CD4-positive, CD25-positive, alpha-beta regulatory T cell (primary cell): Measurements from ENCODE around the gene RPP25. TPM values are rescaled to one million over a fixed set of nuclear protein-coding genes. Genes with fewer than 3 reads are reported as not detected.

ENCODE experiments used
- ATAC-seq, 2 donors: fragments of 150-1000 bp; cut with Tn5 transposase; one replicate each; pipeline ENCODE4 v1.10.0; 2021; ENCODE audit warnings: low read depth in 2 of 2, moderate number of reproducible peaks in 2 of 2, moderate library complexity in 1 of 2
- DNase-seq, 3 donors: peaks; one replicate each; pipeline versions ENCODE4 v3.0.0 to v3.0.0-alpha.2; 2012 to 2022; ENCODE audit warnings: mixed read lengths in 1 of 3
- H3K27ac ChIP-seq: one replicate; pipeline ENCODE4 v1.7.0; 2013; ENCODE audit warnings: mild to moderate bottlenecking, low read length; ENCODE audit not compliant: insufficient read depth, poor library complexity, severe bottlenecking
- H3K27me3 ChIP-seq: one replicate; pipeline ENCODE4 v1.7.0; 2013; ENCODE audit warnings: low read length; ENCODE audit not compliant: control insufficient read depth, insufficient read depth
- H3K36me3 ChIP-seq: one replicate; pipeline ENCODE4 v1.7.0; 2013; ENCODE audit warnings: mild to moderate bottlenecking, low read length, moderate library complexity; ENCODE audit not compliant: control insufficient read depth, insufficient read depth
- H3K4me1 ChIP-seq: 2 replicates; pipeline ENCODE4 v1.7.0; 2013; ENCODE audit warnings: mild to moderate bottlenecking, low read length; ENCODE audit not compliant: insufficient read depth, control insufficient read depth, poor library complexity, severe bottlenecking
- H3K4me3 ChIP-seq: one replicate; pipeline ENCODE4 v1.7.0; 2013; ENCODE audit warnings: low read depth, mild to moderate bottlenecking, low read length, moderate library complexity
- H3K9me3 ChIP-seq, 2 experiments: 1 replicate in 1 of 2; 2 replicates in 1 of 2; pipeline ENCODE4 v1.7.0; 2013; ENCODE audit warnings: low read length in 2 of 2, mild to moderate bottlenecking in 1 of 2, moderate library complexity in 1 of 2; ENCODE audit not compliant: control insufficient read depth in 2 of 2
- H3K27ac Mint-ChIP-seq, 3 donors: one replicate each; pipeline ENCODE4 v1.8.0; 2020 to 2022; ENCODE audit warnings: mild to moderate bottlenecking in 3 of 3, mixed read lengths in 3 of 3, moderate library complexity in 2 of 3
- H3K27me3 Mint-ChIP-seq: one replicate; pipeline ENCODE4 v1.8.0; 2022; ENCODE audit warnings: mild to moderate bottlenecking, mixed read lengths
- H3K36me3 Mint-ChIP-seq: one replicate; pipeline ENCODE4 v1.8.0; 2020; ENCODE audit warnings: mixed read lengths
- H3K4me1 Mint-ChIP-seq, 4 donors: one replicate each; pipeline ENCODE4 v1.8.0; 2020 to 2022; ENCODE audit warnings: mixed read lengths in 4 of 4, mild to moderate bottlenecking in 1 of 4
- H3K4me3 Mint-ChIP-seq, 4 donors: one replicate each; pipeline ENCODE4 v1.8.0; 2020 to 2022; ENCODE audit warnings: mild to moderate bottlenecking in 4 of 4, mixed read lengths in 4 of 4, moderate library complexity in 3 of 4
- H3K9me3 Mint-ChIP-seq, 7 donors: one replicate each; pipeline ENCODE4 v1.8.0; 2020 to 2022; ENCODE audit warnings: mixed read lengths in 7 of 7, mild to moderate bottlenecking in 3 of 7, moderate library complexity in 2 of 7
- polyA plus RNA-seq, 4 donors: library from polyadenylated mRNA; unstranded; fragments of 300-500 nt; fragmentation: Illumina TruSeq; gene quantifications; one replicate each; pipeline ENCODE4 v1.2.3, GENCODE V29; 2021
- total RNA-seq: library from RNA; stranded (reverse); gene quantifications from one replicate; pipeline ENCODE4 v1.2.3, GENCODE V29; 2022

RPP25 gene
- total and polyA plus RNA-seq, 5 donors from 2014 or later: 0.54 to 4.6 (median 2.1) TPM

DNA sequence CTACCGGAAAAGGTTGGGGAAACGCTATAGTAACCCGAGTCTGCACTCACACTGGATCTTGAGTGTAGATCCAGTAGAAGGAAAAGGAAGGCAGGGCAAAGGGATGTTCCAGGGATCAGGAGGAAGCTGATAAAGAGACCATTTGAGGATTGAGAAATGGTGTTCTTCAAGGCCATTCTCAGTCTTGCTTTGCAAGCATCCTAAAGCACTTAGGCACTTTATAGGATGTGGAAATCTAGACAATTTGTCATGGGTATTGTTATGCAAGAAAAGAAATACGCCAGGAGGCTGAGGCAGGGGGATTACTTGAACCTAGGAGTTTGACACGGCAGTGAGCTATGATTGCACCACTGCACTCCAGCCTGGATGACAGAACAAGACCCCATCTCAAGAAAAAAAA lies 25.6 kb upstream of the RPP25 start:
- Histone ChIP-seq H3K27ac (no peak overlapping the region), H3K27me3 (no peaks in the 10 kb centered on the region), H3K4me3 (no peak overlapping the region), H3K36me3 (no peaks in the 10 kb centered on the region), H3K4me1 (no peaks in the 10 kb centered on the region), H3K9me3 (no peaks in the 10 kb centered on the region)
- H3K27ac Mint-ChIP-seq: no peak overlapping the region
- ATAC-seq (no peak), DNase-seq (no peak)
- peaks cover 4% of the 10 kb centered on the region for H3K27me3 Mint-ChIP-seq
- peak overlapping the region in 1 of 4 donors; percentile 49 for H3K4me3 Mint-ChIP-seq
- peaks cover 0 to 1% (median 0%) of the 10 kb centered on the region in 7 donors for H3K9me3 Mint-ChIP-seq
- H3K36me3 Mint-ChIP-seq: no peaks in the 10 kb centered on the region
- peaks cover 0 to 8% (median 3%) of the 10 kb centered on the region in 4 donors for H3K4me1 Mint-ChIP-seq

DNA sequence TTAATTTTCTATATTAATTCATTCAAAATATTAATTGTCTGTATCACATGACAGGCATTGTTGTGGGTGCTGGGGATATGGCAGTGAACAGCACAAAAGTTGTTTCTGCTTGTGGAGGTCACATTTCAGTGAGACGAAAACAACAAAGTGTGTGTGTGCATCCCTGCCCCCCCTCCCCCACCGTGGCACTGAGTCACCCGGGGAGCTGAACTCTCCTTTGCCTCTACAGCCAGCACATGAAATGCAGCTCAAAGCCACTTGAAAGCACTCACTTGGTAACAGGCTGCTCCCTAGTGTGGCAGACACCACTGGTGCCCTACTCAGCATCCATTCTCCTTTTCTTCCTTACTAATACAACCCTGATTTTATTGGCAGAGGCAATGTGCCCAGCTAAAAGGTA lies 21.9 kb upstream of the RPP25 start:
- H3K27me3 ChIP-seq: no peaks in the 10 kb centered on the region
- DNase-seq (peak in 1 of 3 donors; percentile 63), ATAC-seq (peak; percentile 53 to 64)
- Mint-ChIP-seq H3K4me1 (peaks cover 0 to 6% (median under 1%) of the 10 kb centered on the region in 4 donors), H3K27me3 (peaks cover 9% of the 10 kb centered on the region), H3K36me3 (no peaks in the 10 kb centered on the region), H3K27ac (no peak overlapping the region), H3K9me3 (peaks cover 0 to 2% (median 0%) of the 10 kb centered on the region in 7 donors), H3K4me3 (no peak overlapping the region)
- no peaks in the 10 kb centered on the region for H3K4me1 ChIP-seq
- no peak overlapping the region for H3K27ac ChIP-seq
- H3K4me3 ChIP-seq: no peak overlapping the region
- H3K9me3 ChIP-seq: no peaks in the 10 kb centered on the region
- no peaks in the 10 kb centered on the region for H3K36me3 ChIP-seq

DNA sequence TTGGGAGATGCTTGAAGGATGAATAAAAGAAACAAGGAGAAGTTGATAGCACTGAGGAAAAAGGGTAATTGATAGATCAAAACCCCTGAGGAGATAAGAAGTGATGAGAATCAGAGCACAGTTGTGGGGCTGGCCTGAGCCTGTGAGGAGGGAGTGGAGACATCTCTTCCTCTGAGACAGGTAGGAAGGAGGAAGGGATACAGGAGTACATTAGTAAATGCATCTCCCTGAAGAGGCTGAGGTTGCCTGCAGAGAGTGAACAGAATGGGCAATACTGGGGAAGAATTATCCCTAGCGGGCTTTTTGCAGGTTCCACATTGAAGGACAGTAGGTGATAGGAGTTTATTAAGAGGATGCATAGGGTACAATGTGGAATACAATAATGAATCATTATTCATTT lies 21.5 kb upstream of the RPP25 start:
- H3K36me3 ChIP-seq: no peaks in the 10 kb centered on the region
- Mint-ChIP-seq H3K27ac (no peak overlapping the region), H3K4me3 (no peak overlapping the region), H3K9me3 (peaks cover 0 to 2% (median 0%) of the 10 kb centered on the region in 7 donors), H3K4me1 (peaks cover 0 to 6% (median 0%) of the 10 kb centered on the region in 4 donors), H3K36me3 (no peaks in the 10 kb centered on the region), H3K27me3 (peaks cover 9% of the 10 kb centered on the region)
- H3K27me3 ChIP-seq: no peaks in the 10 kb centered on the region
- no peak overlapping the region for H3K27ac ChIP-seq
- no peak for ATAC-seq
- no peaks in the 10 kb centered on the region for H3K9me3 ChIP-seq
- no peak for DNase-seq
- no peaks in the 10 kb centered on the region for H3K4me1 ChIP-seq
- H3K4me3 ChIP-seq: no peak overlapping the region

DNA sequence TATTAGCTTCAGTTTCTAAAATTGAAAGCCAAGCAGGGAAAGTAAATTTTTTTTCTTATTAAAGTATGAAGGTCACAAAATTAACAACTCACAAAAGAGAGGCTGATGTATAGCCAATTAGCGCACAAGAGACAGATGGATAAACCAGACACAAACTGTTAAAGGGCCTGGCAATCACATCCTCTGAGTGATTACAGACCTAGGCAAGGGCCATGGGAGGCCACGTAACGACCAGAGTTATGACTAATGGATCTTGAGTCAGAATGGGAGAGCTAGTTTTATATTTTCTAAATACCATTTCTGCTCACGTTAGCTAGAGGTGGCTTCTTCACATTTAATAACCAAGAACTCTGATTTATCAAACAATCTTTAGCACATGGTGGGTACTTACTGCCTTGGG lies 21.0 kb upstream of the RPP25 start:
- Histone ChIP-seq H3K27me3 (no peaks in the 10 kb centered on the region), H3K27ac (no peak overlapping the region), H3K4me1 (no peaks in the 10 kb centered on the region), H3K9me3 (no peaks in the 10 kb centered on the region), H3K4me3 (no peak overlapping the region), H3K36me3 (no peaks in the 10 kb centered on the region)
- ATAC-seq (no peak), DNase-seq (peak in 1 of 3 donors; percentile 46)
- no peak overlapping the region for H3K27ac Mint-ChIP-seq
- peaks cover 9% of the 10 kb centered on the region for H3K27me3 Mint-ChIP-seq
- H3K36me3 Mint-ChIP-seq: no peaks in the 10 kb centered on the region
- peaks cover 0 to 6% (median 0%) of the 10 kb centered on the region in 4 donors for H3K4me1 Mint-ChIP-seq
- peaks cover 0 to 2% (median 0%) of the 10 kb centered on the region in 7 donors for H3K9me3 Mint-ChIP-seq
- H3K4me3 Mint-ChIP-seq: no peak overlapping the region

DNA sequence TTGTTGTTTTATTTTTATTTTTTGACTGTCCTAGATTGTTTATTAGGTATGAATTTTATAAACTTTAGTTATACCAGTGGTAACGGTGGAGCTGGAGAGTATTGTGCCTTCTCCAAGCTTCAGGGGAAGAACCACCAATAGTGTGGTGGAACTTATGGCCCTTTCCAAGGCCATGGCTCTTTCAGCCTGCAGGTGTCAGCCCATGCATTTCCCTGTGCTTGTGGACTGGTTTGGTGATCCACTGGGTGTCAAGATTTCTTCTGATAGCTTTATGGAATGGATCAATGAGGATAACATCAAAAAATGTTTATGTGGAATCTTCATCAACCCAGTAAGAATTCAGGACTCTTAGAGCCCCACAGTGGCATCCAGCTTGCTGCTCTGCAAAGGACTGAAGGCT lies 19.6 kb upstream of the RPP25 start:
- ATAC-seq (no peak), DNase-seq (no peak)
- no peak overlapping the region for H3K4me3 Mint-ChIP-seq
- H3K36me3 Mint-ChIP-seq: no peaks in the 10 kb centered on the region
- H3K27ac Mint-ChIP-seq: no peak overlapping the region
- H3K9me3 Mint-ChIP-seq: peaks cover 0 to 2% (median 0%) of the 10 kb centered on the region in 7 donors
- Histone ChIP-seq H3K9me3 (no peaks in the 10 kb centered on the region), H3K36me3 (no peaks in the 10 kb centered on the region), H3K4me1 (no peaks in the 10 kb centered on the region), H3K4me3 (no peak overlapping the region), H3K27ac (no peak overlapping the region), H3K27me3 (no peaks in the 10 kb centered on the region)
- peaks cover 12% of the 10 kb centered on the region for H3K27me3 Mint-ChIP-seq
- peaks cover 0 to 6% (median 0%) of the 10 kb centered on the region in 4 donors for H3K4me1 Mint-ChIP-seq

DNA sequence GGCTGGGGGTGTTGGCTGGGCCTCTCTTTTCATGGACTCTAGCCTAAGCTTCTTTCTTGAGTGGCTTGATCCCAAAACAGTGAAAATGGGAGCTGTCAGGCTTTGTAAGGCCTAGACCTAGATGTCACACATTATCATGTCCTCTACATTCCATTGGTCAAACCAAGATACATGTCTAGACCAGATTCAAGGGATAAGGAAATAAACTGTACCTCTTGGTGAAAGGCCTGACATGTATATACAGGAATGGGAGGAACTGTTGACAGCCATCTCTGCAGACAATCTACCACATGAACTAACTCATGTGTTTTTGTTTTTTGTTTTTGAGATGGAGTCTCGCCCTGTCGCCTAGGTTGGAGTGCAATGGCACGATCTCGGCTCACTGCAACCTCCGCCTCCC lies 11.1 kb upstream of the RPP25 start:
- peaks cover 4% of the 10 kb centered on the region for H3K27me3 Mint-ChIP-seq
- peaks cover 0 to 4% (median 0%) of the 10 kb centered on the region in 4 donors for H3K4me1 Mint-ChIP-seq
- ATAC-seq (no peak), DNase-seq (no peak)
- H3K4me1 ChIP-seq: no peaks in the 10 kb centered on the region
- H3K4me3 ChIP-seq: no peak overlapping the region
- H3K9me3 ChIP-seq: no peaks in the 10 kb centered on the region
- H3K27ac ChIP-seq: no peak overlapping the region
- H3K27ac Mint-ChIP-seq: no peak overlapping the region
- no peak overlapping the region for H3K4me3 Mint-ChIP-seq
- no peaks in the 10 kb centered on the region for H3K36me3 Mint-ChIP-seq
- no peaks in the 10 kb centered on the region for H3K36me3 ChIP-seq
- H3K9me3 Mint-ChIP-seq: no peaks in the 10 kb centered on the region
- H3K27me3 ChIP-seq: no peaks in the 10 kb centered on the region

DNA sequence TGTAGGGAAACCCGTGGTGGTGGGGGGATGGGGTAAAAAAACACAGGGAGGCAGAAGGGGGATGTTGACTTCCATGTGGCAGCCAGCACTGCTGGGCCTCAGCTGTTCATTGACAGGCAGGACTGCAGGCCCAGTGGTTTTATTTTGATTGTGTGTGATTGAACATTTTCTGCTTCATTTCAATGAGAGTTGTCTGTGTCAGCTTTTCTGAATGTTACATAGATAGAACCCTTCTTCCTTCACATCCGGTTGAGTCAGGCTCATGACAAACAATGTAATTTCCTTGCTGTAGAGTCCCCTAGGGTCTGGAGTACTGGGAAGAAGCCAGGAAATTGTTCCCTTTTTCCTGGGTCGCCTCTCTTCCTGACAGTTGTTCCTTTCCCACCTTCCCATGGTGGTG lies 8.2 kb upstream of the RPP25 start:
- H3K27ac ChIP-seq: no peak overlapping the region
- H3K4me1 ChIP-seq: no peaks in the 10 kb centered on the region
- H3K9me3 ChIP-seq: no peaks in the 10 kb centered on the region
- H3K4me3 ChIP-seq: no peak overlapping the region
- Mint-ChIP-seq H3K27me3 (peaks cover 21% of the 10 kb centered on the region), H3K36me3 (no peaks in the 10 kb centered on the region), H3K27ac (no peak overlapping the region), H3K9me3 (no peaks in the 10 kb centered on the region), H3K4me1 (peaks cover 0 to 4% (median 0%) of the 10 kb centered on the region in 4 donors), H3K4me3 (no peak overlapping the region)
- no peak for DNase-seq
- no peaks in the 10 kb centered on the region for H3K36me3 ChIP-seq
- ATAC-seq: no peak
- H3K27me3 ChIP-seq: peaks cover 10% of the 10 kb centered on the region

DNA sequence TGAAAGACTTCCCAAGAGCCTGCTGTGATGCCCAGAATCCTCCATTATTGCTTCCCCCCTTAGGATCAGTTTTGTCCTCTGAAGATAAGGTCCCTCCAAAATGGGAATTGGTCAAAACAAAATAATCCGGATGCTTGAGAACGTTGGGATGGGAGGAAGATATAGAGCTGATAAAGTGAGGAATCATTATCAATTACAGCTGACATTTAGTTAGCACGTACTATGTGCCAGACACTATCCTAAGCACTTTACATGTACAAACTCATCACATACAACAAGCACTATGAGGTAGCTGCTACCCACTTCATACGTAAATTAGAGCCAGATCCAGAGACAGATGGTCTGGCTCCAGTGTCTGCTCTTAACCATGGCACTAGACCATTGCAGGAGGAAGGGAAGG lies 6.6 kb upstream of the RPP25 start:
- H3K27me3 Mint-ChIP-seq: peaks cover 37% of the 10 kb centered on the region
- H3K36me3 ChIP-seq: no peaks in the 10 kb centered on the region
- no peaks in the 10 kb centered on the region for H3K36me3 Mint-ChIP-seq
- H3K27ac Mint-ChIP-seq: peak overlapping the region in 1 of 3 donors; percentile 18
- ATAC-seq: no peak
- H3K4me3 Mint-ChIP-seq: no peak overlapping the region
- no peak for DNase-seq
- H3K9me3 ChIP-seq: no peaks in the 10 kb centered on the region
- H3K9me3 Mint-ChIP-seq: peaks cover 0 to 4% (median 0%) of the 10 kb centered on the region in 7 donors
- no peak overlapping the region for H3K4me3 ChIP-seq
- peaks cover 2 to 10% (median 6%) of the 10 kb centered on the region in 4 donors for H3K4me1 Mint-ChIP-seq
- peaks cover 7% of the 10 kb centered on the region for H3K4me1 ChIP-seq
- peaks cover 12% of the 10 kb centered on the region for H3K27me3 ChIP-seq
- no peak overlapping the region for H3K27ac ChIP-seq
